RWPE1 (cell line): ENCODE data around the gene NDUFAF3.

Experiments
- CTCF ChIA-PET: fragments of 350-600 bp; sonication (Branson Sonifier 250); formaldehyde crosslinking; extraction: SDS; loops from one replicate; lab custom pipeline; 2021; lab: Yijun Ruan, JAX
- POLR2A ChIA-PET: fragments of 400-600 bp; formaldehyde crosslinking; extraction: SDS; loops from one replicate; lab custom pipeline; 2020; ENCODE audit warnings: antibody characterized with exemption; ENCODE audit not compliant: low non-redundant PET; lab: Yijun Ruan, JAX
- DNase-seq: peaks from one replicate; pipeline ENCODE4 v3.0.0; 2012; ENCODE audit warnings: low spot score
- H3K27ac ChIP-seq: fragments of 450-650 bp; 2 replicates; pipeline ENCODE4 v1.5.1; 2017
- TF ChIP-seq, protein P1 (sequence below): fragments of 450-650 bp; conservative IDR thresholded peaks from 2 replicates; pipeline ENCODE4 v1.5.1; 2017; ENCODE audit warnings: low read depth, mild to moderate bottlenecking

NDUFAF3 gene

GRCh38 chr3:49028673-49029562 is 7.0 kb downstream of the NDUFAF3 start, which contains the start of gene IMPDH2:
TSS of gene IMPDH2 (minus strand) at chr3:49029398. CDS start at chr3:49029350, 48 bp downstream.
- ChIA-PET CTCF (interaction anchor here (0.6 kb wide), 1 partner anchor 167 kb away, joined by 4 read pairs; no protein-coding TSS in a partner anchor), POLR2A (interaction anchor here (0.6 to 1.2 kb wide), 2 partner anchors 22 to 63 kb away, joined by 3 to 5 read pairs; partner anchors contain the start of gene WDR6)
- TF ChIP-seq, protein P1, sequence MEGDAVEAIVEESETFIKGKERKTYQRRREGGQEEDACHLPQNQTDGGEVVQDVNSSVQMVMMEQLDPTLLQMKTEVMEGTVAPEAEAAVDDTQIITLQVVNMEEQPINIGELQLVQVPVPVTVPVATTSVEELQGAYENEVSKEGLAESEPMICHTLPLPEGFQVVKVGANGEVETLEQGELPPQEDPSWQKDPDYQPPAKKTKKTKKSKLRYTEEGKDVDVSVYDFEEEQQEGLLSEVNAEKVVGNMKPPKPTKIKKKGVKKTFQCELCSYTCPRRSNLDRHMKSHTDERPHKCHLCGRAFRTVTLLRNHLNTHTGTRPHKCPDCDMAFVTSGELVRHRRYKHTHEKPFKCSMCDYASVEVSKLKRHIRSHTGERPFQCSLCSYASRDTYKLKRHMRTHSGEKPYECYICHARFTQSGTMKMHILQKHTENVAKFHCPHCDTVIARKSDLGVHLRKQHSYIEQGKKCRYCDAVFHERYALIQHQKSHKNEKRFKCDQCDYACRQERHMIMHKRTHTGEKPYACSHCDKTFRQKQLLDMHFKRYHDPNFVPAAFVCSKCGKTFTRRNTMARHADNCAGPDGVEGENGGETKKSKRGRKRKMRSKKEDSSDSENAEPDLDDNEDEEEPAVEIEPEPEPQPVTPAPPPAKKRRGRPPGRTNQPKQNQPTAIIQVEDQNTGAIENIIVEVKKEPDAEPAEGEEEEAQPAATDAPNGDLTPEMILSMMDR: no peak
- peak; percentile 71 for DNase-seq
- peak within 1 kb of the TSS; percentile 77 for H3K27ac ChIP-seq

GRCh38 chr3:49029563-49029884 is 7.6 kb downstream of the NDUFAF3 start:
- TF ChIP-seq, protein P1: no peak
- POLR2A ChIA-PET: interaction anchor here (0.6 to 1.2 kb wide), 2 partner anchors 22 to 63 kb away, joined by 3 to 5 read pairs; partner anchors contain the start of gene WDR6
- CTCF ChIA-PET: no interaction called here
- no peak for DNase-seq
- peak overlapping the region; percentile 77 for H3K27ac ChIP-seq

DNA sequence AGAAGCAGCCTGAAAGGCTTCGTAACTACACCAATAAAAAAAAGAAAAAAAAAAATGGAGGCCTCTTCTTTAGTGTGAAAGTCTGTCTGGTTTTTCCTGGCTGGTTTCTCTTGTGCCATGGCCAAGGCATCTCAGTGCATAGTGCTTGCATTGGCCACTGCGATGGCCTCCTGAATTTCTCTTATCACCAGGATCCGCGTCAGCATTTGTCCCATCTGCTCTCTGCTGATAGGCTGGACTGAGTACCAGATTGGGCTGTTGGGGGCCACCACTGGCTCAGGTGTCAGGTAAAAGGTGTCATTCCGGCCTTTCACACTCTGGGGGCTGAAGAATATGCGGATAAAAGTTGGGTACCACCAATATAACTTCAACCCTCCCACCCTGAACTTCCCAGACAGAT is 8.4 kb downstream of the NDUFAF3 start:
- H3K27ac ChIP-seq: peak overlapping the region; percentile 54

GRCh38 chr3:49032646-49033304 is 10.9 kb downstream of the NDUFAF3 start:
- DNase-seq: no peak
- ChIA-PET POLR2A (no interaction called here), CTCF (interaction anchor here (0.6 kb wide), 1 partner anchor 96 kb away, joined by 3 read pairs; no protein-coding TSS in a partner anchor)
- H3K27ac ChIP-seq: peak overlapping the region; percentile 34
- TF ChIP-seq, protein P1: no peak

More for the DNA sequence above, 8.4 kb downstream of the NDUFAF3 start:
- no peak for DNase-seq
- TF ChIP-seq, protein P1: no peak
- ChIA-PET CTCF (no interaction called here), POLR2A (no interaction called here)

DNA sequence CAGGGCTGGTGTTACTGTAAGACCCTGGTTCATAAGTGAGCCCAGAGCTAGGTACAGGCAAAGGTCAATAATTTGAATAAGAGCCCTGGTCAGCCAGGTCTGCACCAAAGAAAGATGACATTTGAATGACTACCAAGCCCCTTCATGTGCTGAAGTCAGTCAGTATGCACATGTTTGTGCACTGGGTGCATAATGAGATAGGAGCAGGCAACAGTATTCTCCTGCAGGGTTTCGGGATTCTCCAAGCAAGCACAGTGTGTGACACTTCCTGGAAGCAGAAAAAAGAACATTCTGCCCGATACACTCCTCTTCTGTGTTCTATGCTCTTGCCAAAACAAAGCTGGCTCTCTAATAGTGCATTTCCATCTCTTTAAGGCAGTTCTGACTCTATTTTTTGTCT is 12.7 kb downstream of the NDUFAF3 start:
- TF ChIP-seq, protein P1: no peak
- CTCF ChIA-PET: interaction anchor here (0.6 kb wide), 1 partner anchor 47 kb away, joined by 3 read pairs; no protein-coding TSS in a partner anchor
- POLR2A ChIA-PET: no interaction called here
- H3K27ac ChIP-seq: no peak overlapping the region
- DNase-seq: no peak

DNA sequence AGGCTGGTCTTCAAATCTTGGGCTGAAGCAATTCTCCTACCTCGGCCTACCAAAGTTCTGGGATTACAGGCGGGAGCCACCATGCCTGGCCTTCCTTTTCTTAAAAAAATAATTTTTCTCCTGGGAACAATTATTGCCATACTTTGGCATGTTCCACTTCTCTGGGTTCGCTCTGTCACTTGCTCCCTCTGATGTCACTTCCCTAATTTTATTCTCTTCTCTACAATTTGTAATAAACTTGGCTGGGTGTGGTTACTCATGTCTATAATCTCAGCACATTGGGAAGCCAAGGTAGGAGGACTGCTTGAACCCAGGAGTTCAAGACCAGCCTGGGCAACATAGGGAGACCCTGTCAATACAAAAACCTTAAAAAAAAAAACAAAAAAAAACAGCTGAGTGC is 13.4 kb downstream of the NDUFAF3 start:
- ChIA-PET POLR2A (no interaction called here), CTCF (no interaction called here)
- TF ChIP-seq, protein P1: no peak
- DNase-seq: no peak
- no peak overlapping the region for H3K27ac ChIP-seq
